ENCODE measurements around the gene EBF3.

DNA sequence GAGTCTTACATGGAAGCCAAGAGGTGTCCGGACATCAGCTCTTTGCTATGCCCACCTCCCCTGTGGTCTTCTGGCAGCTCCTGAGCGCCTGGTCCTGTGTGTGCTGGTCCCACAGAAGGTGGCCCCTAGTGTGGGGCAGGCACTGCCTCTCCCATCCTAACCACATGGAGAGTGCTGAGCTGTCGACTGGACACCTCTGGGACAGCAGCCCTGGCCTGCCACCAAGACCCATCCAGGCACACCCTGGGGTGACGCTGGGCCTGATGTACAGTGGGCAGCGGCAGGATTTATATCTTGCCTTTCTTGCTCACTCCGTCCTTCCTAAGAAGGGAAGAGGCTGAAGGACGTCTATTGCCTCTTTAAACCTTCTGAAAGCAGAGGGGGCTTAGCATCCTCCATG lies 98.7 kb downstream of the EBF3 start:
- TF ChIP-seq, protein P1, sequence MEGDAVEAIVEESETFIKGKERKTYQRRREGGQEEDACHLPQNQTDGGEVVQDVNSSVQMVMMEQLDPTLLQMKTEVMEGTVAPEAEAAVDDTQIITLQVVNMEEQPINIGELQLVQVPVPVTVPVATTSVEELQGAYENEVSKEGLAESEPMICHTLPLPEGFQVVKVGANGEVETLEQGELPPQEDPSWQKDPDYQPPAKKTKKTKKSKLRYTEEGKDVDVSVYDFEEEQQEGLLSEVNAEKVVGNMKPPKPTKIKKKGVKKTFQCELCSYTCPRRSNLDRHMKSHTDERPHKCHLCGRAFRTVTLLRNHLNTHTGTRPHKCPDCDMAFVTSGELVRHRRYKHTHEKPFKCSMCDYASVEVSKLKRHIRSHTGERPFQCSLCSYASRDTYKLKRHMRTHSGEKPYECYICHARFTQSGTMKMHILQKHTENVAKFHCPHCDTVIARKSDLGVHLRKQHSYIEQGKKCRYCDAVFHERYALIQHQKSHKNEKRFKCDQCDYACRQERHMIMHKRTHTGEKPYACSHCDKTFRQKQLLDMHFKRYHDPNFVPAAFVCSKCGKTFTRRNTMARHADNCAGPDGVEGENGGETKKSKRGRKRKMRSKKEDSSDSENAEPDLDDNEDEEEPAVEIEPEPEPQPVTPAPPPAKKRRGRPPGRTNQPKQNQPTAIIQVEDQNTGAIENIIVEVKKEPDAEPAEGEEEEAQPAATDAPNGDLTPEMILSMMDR (IDR thresholded peaks at IDR 0.05; ENCODE audit: low read depth, low read length) = no peak
- no peak for TF ChIP-seq EZH2phosphoT487 (IDR thresholded peaks at IDR 0.05; ENCODE audit: low read depth)
